VCaP (cell line): ENCODE measurements around the gene ATP8A2.
A peak's percentile ranks its signal among the peaks of the same experiment; 100 is the strongest.
"Not testable (repeated sequence)": the region's sequence is repeated elsewhere in the genome, so short reads cannot be mapped to it uniquely, and the experiment has no call there.

Experiments used
- H3K27ac ChIP-seq: fragments of 450-650 bp; 2 replicates; pipeline ENCODE4 v1.5.1; 2017
- CTCF ChIP-seq: fragments of 450-650 bp; conservative IDR thresholded peaks from 2 replicates; pipeline ENCODE4 v1.5.1; 2017; ENCODE audit warnings: mild to moderate bottlenecking, moderate library complexity

The ATP8A2 gene

GRCh38 chr13:25541434-25542123 lies 169.8 kb downstream of the ATP8A2 start:
- H3K27ac ChIP-seq, result no peak overlapping the region
- TF ChIP-seq CTCF, result no peak

- not testable (repeated sequence) for H3K27ac ChIP-seq
Measured at GRCh38 chr13:25548991-25549390, 177.2 kb downstream of the ATP8A2 start.

GRCh38 chr13:25561812-25562211 lies 190.0 kb downstream of the ATP8A2 start:
- no peak overlapping the region for H3K27ac ChIP-seq
- TF ChIP-seq CTCF, result no peak

- no peak for TF ChIP-seq CTCF
- no peak overlapping the region for H3K27ac ChIP-seq
Measured at GRCh38 chr13:25570185-25570584, 198.4 kb downstream of the ATP8A2 start.

- no peak for TF ChIP-seq CTCF
- H3K27ac ChIP-seq, result no peak overlapping the region
Measured at GRCh38 chr13:25571237-25571636, 199.5 kb downstream of the ATP8A2 start.

GRCh38 chr13:25572171-25572570 lies 200.4 kb downstream of the ATP8A2 start:
- not testable (repeated sequence) for H3K27ac ChIP-seq

GRCh38 chr13:25574437-25575411 lies 202.9 kb downstream of the ATP8A2 start:
- no peak overlapping the region for H3K27ac ChIP-seq
- peak; percentile 94 for TF ChIP-seq CTCF

- H3K27ac ChIP-seq, result no peak overlapping the region; the same call in 1 of the 2 replicates
- TF ChIP-seq CTCF, result no peak
Measured at GRCh38 chr13:25575562-25575961, 203.8 kb downstream of the ATP8A2 start.
